ENCODE measurements around the gene FBXL7. TPM values are rescaled to one million over a fixed set of nuclear protein-coding genes. Genes with fewer than 3 reads are reported as not detected.

The FBXL7 gene
- polyA plus RNA-seq, 4 donors: 0.22 to 4.2 (median 2.7) TPM

DNA sequence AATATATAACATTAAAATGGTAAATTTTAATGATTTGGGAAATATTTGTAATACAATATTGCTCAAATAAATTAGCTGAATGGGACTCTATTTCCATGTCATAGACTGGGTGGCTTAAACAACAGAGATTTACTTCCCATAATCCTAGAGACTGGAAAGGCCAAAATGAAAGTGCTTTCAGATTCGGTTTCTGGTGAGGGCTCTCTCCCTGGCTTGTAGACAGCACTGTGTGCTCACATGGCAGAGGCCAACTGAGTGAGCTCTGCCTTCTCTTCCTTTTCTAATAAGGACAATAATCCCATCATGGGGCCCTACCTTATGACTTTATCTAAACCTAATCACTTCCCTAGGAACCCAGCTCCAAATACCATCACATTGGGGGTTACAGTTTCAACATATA is 483.4 kb downstream of the FBXL7 start:
- no peaks in the 10 kb centered on the region for H3K9me3 ChIP-seq (ENCODE audit: control insufficient read depth in 2 of 2, insufficient read depth in 1 of 2, low read depth in 1 of 2, low read length in 1 of 2)
- no peaks in the 10 kb centered on the region for H3K36me3 ChIP-seq (ENCODE audit: control insufficient read depth in 3 of 3, insufficient read depth in 2 of 3, low read depth in 1 of 3, low read length in 3 of 3)
- H3K4me1 ChIP-seq (ENCODE audit: control insufficient read depth in 3 of 3, insufficient read depth in 2 of 3, low read depth in 1 of 3, low read length in 2 of 3): no peaks in the 10 kb centered on the region
- no peak overlapping the region for H3K27ac ChIP-seq (ENCODE audit: low read depth in 1 of 3, low read length in 2 of 3)
- no peak overlapping the region for H3K4me3 ChIP-seq (ENCODE audit: low read depth in 1 of 3, low read length in 3 of 3)
- DNase-seq (no peak), FAIRE-seq (no peak)
- 39 to 60% (median 50%) methylated on average over 1 of the region's 1 CpG for WGBS, 3 donors
- no peaks in the 10 kb centered on the region for H3K27me3 ChIP-seq (ENCODE audit: control insufficient read depth in 3 of 3, insufficient read depth in 3 of 3, low read length in 3 of 3)
